HepG2 (cell line): ENCODE results near the gene ZNF77. TPM values are rescaled to one million over a fixed set of nuclear protein-coding genes. Genes with fewer than 3 reads are reported as not detected.

Experiments used
- FOXP1 ChIP-seq, 2 experiments: fragments of 450-650 bp in 1 of 2; IDR thresholded peaks; 2 replicates each; pipeline ENCODE4 v1.6.1; 2017 to 2018; ENCODE audit warnings: antibody characterized with exemption in 1 of 2
- GATAD2A ChIP-seq: IDR thresholded peaks from 2 replicates; pipeline ENCODE4 v1.6.1; 2016
- GFI1 ChIP-seq: sonication (generic); formaldehyde crosslinking; IDR thresholded peaks from 2 replicates; pipeline ENCODE4 v1.5.0; 2020; ENCODE audit warnings: missing genetic modification reagents, mild to moderate bottlenecking, borderline replicate concordance
- GZF1 ChIP-seq: sonication (generic); formaldehyde crosslinking; IDR thresholded peaks from 2 replicates; pipeline ENCODE4 v1.5.1; 2020; ENCODE audit warnings: mild to moderate bottlenecking, missing genetic modification reagents
- HHEX ChIP-seq: IDR thresholded peaks from 2 replicates; pipeline ENCODE4 v1.6.1; 2016; ENCODE audit warnings: control low read depth
- HOXA9 ChIP-seq: sonication (generic); formaldehyde crosslinking; IDR thresholded peaks from 2 replicates; pipeline ENCODE4 v1.8.1; 2022; ENCODE audit warnings: missing genetic modification reagents, mild to moderate bottlenecking, moderate library complexity, borderline replicate concordance
- MED8 ChIP-seq: sonication (generic); formaldehyde crosslinking; IDR thresholded peaks from 2 replicates; pipeline ENCODE4 v1.8.1; 2023; ENCODE audit warnings: mild to moderate bottlenecking, missing genetic modification reagents; ENCODE audit not compliant: insufficient replicate concordance
- SRSF1 ChIP-seq: fragments of 200-400 bp; formaldehyde crosslinking; optimal IDR thresholded peaks from 2 replicates; pipeline ENCODE3; 2017; ENCODE audit warnings: mild to moderate bottlenecking, low read depth, low read length, moderate library complexity
- THYN1 ChIP-seq: sonication (generic); formaldehyde crosslinking; IDR thresholded peaks from 2 replicates; pipeline ENCODE4 v1.8.1; 2023; ENCODE audit warnings: low read depth, mild to moderate bottlenecking, moderate library complexity, missing genetic modification reagents, borderline replicate concordance
- ZNF3 ChIP-seq: IDR thresholded peaks from 2 replicates; pipeline ENCODE4 v1.7.0; 2017; ENCODE audit warnings: inconsistent platforms
- ZNF746 ChIP-seq: sonication (generic); formaldehyde crosslinking; IDR thresholded peaks from 2 replicates; pipeline ENCODE4 v1.8.0; 2022; ENCODE audit warnings: mild to moderate bottlenecking, missing genetic modification reagents
- ZSCAN29 ChIP-seq: sonication (generic); formaldehyde crosslinking; conservative IDR thresholded peaks from 2 replicates; pipeline ENCODE4 v1.4.0; 2020; ENCODE audit warnings: mild to moderate bottlenecking, missing genetic modification reagents
- polyA plus RNA-seq, 8 experiments: library from polyadenylated mRNA; depleted of rRNA in 3 of 8; stranded (reverse) in 7 of 8; unstranded in 1 of 8; fragments of >200 nt; fragmentation: Illumina TruSeq in 4 of 8; extraction: Trizol in 4 of 8; gene quantifications; 2 replicates each; pipeline versions ENCODE4 v1.2.1 to v1.2.3, GENCODE V29; 2011 to 2016; ENCODE audit warnings: low read depth in 4 of 8, missing spikeins in 1 of 8, mixed read lengths in 1 of 8; ENCODE audit not compliant: insufficient read depth in 1 of 8
- total RNA-seq, 5 experiments: library from RNA; depleted of rRNA; stranded (reverse); fragments of >200 nt; fragmentation: Illumina TruSeq; extraction: Trizol; gene quantifications; 2 replicates each; pipeline ENCODE4 v1.2.3, GENCODE V29; 2016; ENCODE audit warnings: low read depth in 1 of 5
- TF ChIP-seq, protein P1 (sequence below): sonication (generic); formaldehyde crosslinking; IDR thresholded peaks from 2 replicates; pipeline ENCODE4 v1.4.0; 2020; ENCODE audit warnings: mild to moderate bottlenecking, missing genetic modification reagents, borderline replicate concordance
- TF ChIP-seq, protein P2 (sequence below): IDR thresholded peaks from 2 replicates; pipeline ENCODE4 v1.6.1; 2016; ENCODE audit warnings: low read depth, missing genetic modification reagents, missing compliant biosample characterization
- TF ChIP-seq, protein P3 (sequence below): sonication (generic); formaldehyde crosslinking; IDR thresholded peaks from 2 replicates; pipeline ENCODE4 v1.8.0; 2023; ENCODE audit warnings: mild to moderate bottlenecking, missing genetic modification reagents
- TF ChIP-seq, protein P4 (sequence below): sonication (generic); formaldehyde crosslinking; IDR thresholded peaks from 2 replicates; pipeline ENCODE4 v1.8.1; 2022; ENCODE audit warnings: mild to moderate bottlenecking, missing genetic modification reagents
- TF ChIP-seq, protein P5 (sequence below): sonication (generic); formaldehyde crosslinking; IDR thresholded peaks from 2 replicates; pipeline ENCODE4 v1.8.0; 2022; ENCODE audit warnings: missing genetic modification reagents, mild to moderate bottlenecking, moderate library complexity, borderline replicate concordance

The ZNF77 gene
- total and polyA plus RNA-seq, 2 of the 13 experiments (the other 11 are each of a cell fraction or from before 2014, with no cell fraction given), result 7.1 to 11.5 TPM

DNA sequence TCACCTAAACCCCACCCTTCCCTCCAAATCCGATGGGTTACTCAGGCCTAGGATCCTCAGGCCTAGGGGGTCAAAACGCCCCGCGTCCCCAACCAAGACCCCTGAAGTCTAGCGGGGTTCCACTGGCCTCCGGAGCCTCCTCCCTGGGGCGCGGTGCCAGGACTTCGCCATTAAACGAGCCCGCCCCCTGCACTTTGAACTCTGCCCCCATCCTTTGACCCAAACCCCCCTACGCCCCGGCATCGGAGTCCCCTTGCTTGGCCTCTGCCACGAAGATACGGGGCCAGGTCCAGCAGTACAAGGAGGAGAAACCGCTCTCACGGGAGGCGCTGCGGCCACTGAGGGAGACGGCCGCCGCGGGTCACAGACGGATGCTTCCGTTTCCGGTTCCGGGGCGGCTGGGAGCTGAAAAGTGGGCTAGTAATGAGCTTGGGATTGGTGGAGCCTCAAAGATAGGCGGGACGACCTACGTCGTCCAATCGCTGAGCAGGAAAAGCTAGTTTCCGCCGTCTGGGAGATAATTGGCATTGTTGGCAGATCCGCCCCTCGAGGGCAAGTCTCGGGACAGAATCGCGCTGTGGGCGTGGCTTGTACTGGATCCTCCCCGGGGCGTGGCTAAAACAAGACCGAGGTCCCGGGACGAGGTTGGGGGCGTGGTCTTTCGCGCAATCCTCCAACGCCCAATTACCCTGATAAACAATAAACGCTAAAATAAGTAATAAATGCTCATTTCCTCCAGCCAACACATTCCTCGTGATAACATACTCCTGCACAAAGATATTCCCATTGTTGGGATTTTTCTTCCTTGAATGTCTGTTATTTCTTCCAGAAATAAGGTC lies 5.7 kb upstream of the ZNF77 start (continued):
- TF ChIP-seq, protein P1, sequence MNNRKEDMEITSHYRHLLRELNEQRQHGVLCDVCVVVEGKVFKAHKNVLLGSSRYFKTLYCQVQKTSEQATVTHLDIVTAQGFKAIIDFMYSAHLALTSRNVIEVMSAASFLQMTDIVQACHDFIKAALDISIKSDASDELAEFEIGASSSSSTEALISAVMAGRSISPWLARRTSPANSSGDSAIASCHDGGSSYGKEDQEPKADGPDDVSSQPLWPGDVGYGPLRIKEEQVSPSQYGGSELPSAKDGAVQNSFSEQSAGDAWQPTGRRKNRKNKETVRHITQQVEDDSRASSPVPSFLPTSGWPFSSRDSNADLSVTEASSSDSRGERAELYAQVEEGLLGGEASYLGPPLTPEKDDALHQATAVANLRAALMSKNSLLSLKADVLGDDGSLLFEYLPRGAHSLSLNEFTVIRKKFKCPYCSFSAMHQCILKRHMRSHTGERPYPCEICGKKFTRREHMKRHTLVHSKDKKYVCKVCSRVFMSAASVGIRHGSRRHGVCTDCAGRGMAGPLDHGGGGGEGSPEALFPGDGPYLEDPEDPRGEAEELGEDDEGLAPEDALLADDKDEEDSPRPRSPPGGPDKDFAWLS, result no peak
- TF ChIP-seq, protein P2, sequence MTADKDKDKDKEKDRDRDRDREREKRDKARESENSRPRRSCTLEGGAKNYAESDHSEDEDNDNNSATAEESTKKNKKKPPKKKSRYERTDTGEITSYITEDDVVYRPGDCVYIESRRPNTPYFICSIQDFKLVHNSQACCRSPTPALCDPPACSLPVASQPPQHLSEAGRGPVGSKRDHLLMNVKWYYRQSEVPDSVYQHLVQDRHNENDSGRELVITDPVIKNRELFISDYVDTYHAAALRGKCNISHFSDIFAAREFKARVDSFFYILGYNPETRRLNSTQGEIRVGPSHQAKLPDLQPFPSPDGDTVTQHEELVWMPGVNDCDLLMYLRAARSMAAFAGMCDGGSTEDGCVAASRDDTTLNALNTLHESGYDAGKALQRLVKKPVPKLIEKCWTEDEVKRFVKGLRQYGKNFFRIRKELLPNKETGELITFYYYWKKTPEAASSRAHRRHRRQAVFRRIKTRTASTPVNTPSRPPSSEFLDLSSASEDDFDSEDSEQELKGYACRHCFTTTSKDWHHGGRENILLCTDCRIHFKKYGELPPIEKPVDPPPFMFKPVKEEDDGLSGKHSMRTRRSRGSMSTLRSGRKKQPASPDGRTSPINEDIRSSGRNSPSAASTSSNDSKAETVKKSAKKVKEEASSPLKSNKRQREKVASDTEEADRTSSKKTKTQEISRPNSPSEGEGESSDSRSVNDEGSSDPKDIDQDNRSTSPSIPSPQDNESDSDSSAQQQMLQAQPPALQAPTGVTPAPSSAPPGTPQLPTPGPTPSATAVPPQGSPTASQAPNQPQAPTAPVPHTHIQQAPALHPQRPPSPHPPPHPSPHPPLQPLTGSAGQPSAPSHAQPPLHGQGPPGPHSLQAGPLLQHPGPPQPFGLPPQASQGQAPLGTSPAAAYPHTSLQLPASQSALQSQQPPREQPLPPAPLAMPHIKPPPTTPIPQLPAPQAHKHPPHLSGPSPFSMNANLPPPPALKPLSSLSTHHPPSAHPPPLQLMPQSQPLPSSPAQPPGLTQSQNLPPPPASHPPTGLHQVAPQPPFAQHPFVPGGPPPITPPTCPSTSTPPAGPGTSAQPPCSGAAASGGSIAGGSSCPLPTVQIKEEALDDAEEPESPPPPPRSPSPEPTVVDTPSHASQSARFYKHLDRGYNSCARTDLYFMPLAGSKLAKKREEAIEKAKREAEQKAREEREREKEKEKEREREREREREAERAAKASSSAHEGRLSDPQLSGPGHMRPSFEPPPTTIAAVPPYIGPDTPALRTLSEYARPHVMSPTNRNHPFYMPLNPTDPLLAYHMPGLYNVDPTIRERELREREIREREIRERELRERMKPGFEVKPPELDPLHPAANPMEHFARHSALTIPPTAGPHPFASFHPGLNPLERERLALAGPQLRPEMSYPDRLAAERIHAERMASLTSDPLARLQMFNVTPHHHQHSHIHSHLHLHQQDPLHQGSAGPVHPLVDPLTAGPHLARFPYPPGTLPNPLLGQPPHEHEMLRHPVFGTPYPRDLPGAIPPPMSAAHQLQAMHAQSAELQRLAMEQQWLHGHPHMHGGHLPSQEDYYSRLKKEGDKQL, result no peak
- TF ChIP-seq SRSF1 (peak; percentile 65), THYN1 (CRISPR knock-in tag) (no peak), ZNF746 (CRISPR knock-in tag) (no peak; the same call in 1 of the 2 replicates), HOXA9 (CRISPR knock-in tag) (no peak), HHEX (CRISPR knock-in tag) (no peak), MED8 (CRISPR knock-in tag) (no peak), GATAD2A (no peak), FOXP1 (IDR thresholded peaks at IDR 0.05) (no peak), FOXP1 (CRISPR knock-in tag; IDR thresholded peaks at IDR 0.05) (no peak), ZSCAN29 (CRISPR knock-in tag) (no peak), GZF1 (CRISPR knock-in tag) (no peak), ZNF3 (CRISPR knock-in tag) (no peak), GFI1 (CRISPR knock-in tag) (no peak; the same call in 1 of the 2 replicates)
- TF ChIP-seq, protein P3, sequence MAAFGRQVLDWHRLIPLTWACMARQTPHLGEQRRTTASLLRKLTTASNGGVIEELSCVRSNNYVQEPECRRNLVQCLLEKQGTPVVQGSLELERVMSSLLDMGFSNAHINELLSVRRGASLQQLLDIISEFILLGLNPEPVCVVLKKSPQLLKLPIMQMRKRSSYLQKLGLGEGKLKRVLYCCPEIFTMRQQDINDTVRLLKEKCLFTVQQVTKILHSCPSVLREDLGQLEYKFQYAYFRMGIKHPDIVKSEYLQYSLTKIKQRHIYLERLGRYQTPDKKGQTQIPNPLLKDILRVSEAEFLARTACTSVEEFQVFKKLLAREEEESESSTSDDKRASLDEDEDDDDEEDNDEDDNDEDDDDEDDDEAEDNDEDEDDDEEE (CRISPR knock-in tag), result no peak; the same call in 1 of the 2 replicates
- TF ChIP-seq, protein P4, sequence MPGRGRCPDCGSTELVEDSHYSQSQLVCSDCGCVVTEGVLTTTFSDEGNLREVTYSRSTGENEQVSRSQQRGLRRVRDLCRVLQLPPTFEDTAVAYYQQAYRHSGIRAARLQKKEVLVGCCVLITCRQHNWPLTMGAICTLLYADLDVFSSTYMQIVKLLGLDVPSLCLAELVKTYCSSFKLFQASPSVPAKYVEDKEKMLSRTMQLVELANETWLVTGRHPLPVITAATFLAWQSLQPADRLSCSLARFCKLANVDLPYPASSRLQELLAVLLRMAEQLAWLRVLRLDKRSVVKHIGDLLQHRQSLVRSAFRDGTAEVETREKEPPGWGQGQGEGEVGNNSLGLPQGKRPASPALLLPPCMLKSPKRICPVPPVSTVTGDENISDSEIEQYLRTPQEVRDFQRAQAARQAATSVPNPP (CRISPR knock-in tag), result no peak
- TF ChIP-seq, protein P5, sequence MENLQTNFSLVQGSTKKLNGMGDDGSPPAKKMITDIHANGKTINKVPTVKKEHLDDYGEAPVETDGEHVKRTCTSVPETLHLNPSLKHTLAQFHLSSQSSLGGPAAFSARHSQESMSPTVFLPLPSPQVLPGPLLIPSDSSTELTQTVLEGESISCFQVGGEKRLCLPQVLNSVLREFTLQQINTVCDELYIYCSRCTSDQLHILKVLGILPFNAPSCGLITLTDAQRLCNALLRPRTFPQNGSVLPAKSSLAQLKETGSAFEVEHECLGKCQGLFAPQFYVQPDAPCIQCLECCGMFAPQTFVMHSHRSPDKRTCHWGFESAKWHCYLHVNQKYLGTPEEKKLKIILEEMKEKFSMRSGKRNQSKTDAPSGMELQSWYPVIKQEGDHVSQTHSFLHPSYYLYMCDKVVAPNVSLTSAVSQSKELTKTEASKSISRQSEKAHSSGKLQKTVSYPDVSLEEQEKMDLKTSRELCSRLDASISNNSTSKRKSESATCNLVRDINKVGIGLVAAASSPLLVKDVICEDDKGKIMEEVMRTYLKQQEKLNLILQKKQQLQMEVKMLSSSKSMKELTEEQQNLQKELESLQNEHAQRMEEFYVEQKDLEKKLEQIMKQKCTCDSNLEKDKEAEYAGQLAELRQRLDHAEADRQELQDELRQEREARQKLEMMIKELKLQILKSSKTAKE (CRISPR knock-in tag), result no peak
